Activated CD4-positive, alpha-beta T cell treated with anti-CD3 and anti-CD28 coated beads for 1 hour (primary cell): ENCODE data around the gene C2CD5.
A peak's percentile ranks its signal among the peaks of the same experiment; 100 is the strongest.
"Not testable (repeated sequence)": the region's sequence is repeated elsewhere in the genome, so short reads cannot be mapped to it uniquely, and the experiment has no call there.

Experiments used
- DNase-seq: peaks from one replicate; pipeline ENCODE4 v3.0.0-alpha.2; 2020

Gene C2CD5

GRCh38 chr12:22474970-22475720, 69.2 kb downstream of the C2CD5 start:
- DNase-seq = no peak

GRCh38 chr12:22473212-22473611, 71.1 kb downstream of the C2CD5 start:
- DNase-seq = no peak

GRCh38 chr12:22467190-22467589, 77.2 kb downstream of the C2CD5 start:
- DNase-seq = no peak

GRCh38 chr12:22463306-22463705, 81.0 kb downstream of the C2CD5 start:
- no peak for DNase-seq

- no peak for DNase-seq
These were observed 82.6 kb downstream of the C2CD5 start for GRCh38 chr12:22461786-22462185.

GRCh38 chr12:22459838-22460490, 84.4 kb downstream of the C2CD5 start:
- DNase-seq = no peak

GRCh38 chr12:22458298-22458937, 85.9 kb downstream of the C2CD5 start:
- no peak for DNase-seq

GRCh38 chr12:22457085-22457484, 87.3 kb downstream of the C2CD5 start:
- DNase-seq = no peak

GRCh38 chr12:22453511-22453910, 90.8 kb downstream of the C2CD5 start:
- no peak for DNase-seq

- DNase-seq = no peak
These were observed 97.1 kb downstream of the C2CD5 start for GRCh38 chr12:22447223-22447622.

GRCh38 chr12:22444317-22444665, 100.1 kb downstream of the C2CD5 start:
- DNase-seq = not testable (repeated sequence)

- DNase-seq = peak; percentile 38
These were observed 100.7 kb downstream of the C2CD5 start for GRCh38 chr12:22443379-22444316.

- no peak for DNase-seq
These were observed 107.1 kb downstream of the C2CD5 start for GRCh38 chr12:22437031-22437806.

- no peak for DNase-seq
These were observed 108.8 kb downstream of the C2CD5 start for GRCh38 chr12:22435583-22435982.

- DNase-seq = no peak
These were observed 112.6 kb downstream of the C2CD5 start for GRCh38 chr12:22431693-22432251.

GRCh38 chr12:22416801-22417200, 127.5 kb downstream of the C2CD5 start:
- no peak for DNase-seq

GRCh38 chr12:22415342-22416309, 128.7 kb downstream of the C2CD5 start:
- no peak for DNase-seq

- DNase-seq = no peak
These were observed 129.6 kb downstream of the C2CD5 start for GRCh38 chr12:22414742-22415141.

GRCh38 chr12:22413592-22413991, 130.8 kb downstream of the C2CD5 start:
- no peak for DNase-seq

- no peak for DNase-seq
These were observed 131.8 kb downstream of the C2CD5 start for GRCh38 chr12:22412581-22412980.

- DNase-seq = no peak
These were observed 133.9 kb downstream of the C2CD5 start for GRCh38 chr12:22410486-22410885.
